GM12874 (cell line): ENCODE measurements around the gene HS1BP3.

ENCODE experiments used
- TF ChIP-seq, protein P1 (sequence below): IDR thresholded peaks from 2 replicates; pipeline ENCODE4 v1.5.1; 2011; ENCODE audit warnings: low read depth, mild to moderate bottlenecking, control low read depth, low read length, moderate library complexity; ENCODE audit not compliant: insufficient read depth

Gene HS1BP3

DNA sequence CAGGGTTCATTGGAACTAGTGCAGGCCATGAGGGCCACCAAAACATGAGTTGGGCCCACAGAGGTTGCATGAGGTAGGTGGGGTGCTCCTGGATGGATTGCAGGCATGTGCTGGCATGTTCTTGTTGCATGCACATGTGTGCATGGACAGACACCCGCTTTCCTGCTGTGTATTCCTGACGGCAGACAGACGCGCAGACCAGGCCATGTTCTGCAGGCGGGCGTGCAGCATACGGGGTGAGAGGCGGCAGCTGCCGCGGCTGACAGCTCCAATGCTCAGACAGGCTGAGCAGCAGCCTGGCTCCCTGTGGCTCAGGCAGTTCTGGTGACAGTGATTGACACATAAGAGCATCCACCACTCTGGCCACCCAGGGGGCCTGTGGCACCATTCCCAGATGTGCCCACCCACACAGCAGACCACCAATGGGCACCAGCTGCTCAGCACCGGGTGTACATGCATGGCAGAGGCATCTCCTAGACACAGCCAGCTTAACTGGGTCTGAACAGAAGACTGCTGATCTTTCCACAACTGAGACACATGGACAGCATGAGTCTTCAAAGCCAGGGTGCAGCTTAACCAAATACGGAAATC, 21.2 kb downstream of the HS1BP3 start:
- TF ChIP-seq, protein P1, sequence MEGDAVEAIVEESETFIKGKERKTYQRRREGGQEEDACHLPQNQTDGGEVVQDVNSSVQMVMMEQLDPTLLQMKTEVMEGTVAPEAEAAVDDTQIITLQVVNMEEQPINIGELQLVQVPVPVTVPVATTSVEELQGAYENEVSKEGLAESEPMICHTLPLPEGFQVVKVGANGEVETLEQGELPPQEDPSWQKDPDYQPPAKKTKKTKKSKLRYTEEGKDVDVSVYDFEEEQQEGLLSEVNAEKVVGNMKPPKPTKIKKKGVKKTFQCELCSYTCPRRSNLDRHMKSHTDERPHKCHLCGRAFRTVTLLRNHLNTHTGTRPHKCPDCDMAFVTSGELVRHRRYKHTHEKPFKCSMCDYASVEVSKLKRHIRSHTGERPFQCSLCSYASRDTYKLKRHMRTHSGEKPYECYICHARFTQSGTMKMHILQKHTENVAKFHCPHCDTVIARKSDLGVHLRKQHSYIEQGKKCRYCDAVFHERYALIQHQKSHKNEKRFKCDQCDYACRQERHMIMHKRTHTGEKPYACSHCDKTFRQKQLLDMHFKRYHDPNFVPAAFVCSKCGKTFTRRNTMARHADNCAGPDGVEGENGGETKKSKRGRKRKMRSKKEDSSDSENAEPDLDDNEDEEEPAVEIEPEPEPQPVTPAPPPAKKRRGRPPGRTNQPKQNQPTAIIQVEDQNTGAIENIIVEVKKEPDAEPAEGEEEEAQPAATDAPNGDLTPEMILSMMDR: no peak

DNA sequence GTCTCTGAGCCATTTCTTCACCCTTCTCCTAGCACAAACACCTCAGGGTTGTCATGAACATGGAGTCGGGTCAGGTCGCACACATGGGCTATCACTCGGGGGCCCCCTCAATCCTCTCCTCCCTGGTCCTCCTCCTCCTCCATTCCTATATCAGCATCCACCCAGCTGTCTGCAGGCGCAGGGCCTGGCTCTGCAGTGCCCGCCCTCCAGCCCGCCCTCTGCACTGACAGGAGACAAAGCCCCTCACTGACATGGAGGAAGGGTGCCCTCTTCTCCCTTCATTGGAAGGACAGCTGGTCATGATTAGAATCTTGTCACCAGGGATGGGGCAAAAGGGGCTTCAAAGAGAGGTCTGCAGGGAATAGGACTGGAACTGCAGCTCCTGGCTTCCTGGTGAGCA, 21.7 kb downstream of the HS1BP3 start:
- TF ChIP-seq, protein P1: no peak

DNA sequence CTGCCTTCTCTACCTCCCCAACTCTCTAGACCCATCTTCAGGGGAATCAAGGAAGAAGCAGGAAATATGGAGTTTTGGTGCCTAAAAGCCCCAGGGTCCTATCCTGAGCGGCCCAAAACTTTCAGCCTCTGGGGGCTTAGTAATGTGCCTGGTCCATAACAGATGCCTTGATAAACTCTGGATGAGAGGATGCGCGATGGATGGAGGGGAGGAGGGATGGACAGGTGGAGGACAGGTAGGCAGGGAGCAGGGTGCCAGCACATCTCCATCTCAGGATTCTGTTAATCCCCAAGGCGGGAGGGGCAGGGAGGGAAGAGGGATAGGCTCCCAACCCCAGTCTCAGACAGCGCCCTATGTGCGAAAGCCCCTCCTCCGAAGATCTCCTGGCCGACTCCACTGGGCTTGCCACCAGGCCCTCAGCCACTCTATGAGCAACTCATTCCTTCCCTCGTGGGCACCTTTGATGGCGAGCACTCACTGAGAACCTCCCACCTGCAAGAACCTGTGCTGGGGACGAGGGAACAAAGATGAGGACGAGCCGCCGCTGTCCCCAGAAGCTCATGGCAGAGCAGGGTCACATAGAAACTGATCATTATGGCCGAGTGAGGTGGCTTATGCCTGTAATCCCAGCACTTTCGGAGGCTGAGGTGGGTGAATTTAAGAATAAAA, 23.1 kb downstream of the HS1BP3 start:
- TF ChIP-seq, protein P1: no peak

DNA sequence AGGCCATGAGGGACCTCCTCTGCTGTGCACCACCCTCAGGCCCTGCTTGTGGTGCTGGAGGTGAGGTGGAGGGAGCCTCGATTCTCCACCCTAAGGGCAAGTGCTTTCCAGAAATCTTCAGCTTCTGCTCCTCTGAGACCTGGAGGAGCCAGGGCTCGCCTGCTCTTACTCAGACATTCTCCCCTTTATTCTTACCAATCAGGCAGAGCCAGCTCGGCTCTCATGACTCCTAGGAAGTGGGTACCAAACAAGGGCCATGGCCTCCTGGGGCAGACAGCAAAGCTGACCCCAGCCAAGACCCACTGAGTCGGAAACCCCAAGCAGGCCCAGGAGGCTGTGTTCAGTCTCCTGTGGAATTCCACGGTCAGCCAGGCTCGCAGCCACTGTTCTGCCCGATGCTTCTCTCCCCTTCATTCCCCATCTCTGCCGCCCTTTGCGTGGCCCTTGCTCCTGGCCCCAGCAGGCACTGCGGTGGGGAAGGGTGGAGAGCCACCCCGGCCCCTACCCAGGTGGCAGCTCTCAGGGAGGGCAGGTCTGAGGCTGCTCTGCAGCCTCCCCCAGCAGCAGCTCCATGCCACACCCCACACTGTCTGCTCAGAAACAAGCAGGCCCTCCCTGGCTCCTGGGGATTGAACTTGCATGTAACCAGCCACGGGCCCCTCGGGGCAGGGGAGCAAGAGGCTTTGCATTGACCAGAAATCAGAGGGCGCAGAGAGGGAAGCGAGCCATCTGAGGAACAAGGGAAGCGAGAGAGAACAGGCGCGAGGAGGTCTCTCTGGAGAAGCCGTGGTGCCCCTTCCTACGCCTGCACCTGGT, 24.0 kb downstream of the HS1BP3 start:
- TF ChIP-seq, protein P1: no peak

DNA sequence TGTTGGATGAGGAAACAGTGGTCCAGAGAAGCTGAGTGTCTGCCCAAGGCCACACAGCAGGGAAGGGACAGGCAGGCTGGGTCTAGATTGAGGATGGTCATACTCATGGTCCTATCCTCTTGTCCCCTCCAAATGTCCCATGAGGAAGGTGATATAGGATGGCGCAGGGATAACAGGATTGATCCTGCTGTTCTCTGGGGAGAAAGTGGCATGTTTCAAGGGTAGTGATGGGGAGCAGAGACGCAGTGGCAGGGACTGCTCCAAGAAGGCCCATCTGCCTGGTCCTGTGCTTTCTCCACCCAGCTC, 24.6 kb downstream of the HS1BP3 start:
- TF ChIP-seq, protein P1: no peak

DNA sequence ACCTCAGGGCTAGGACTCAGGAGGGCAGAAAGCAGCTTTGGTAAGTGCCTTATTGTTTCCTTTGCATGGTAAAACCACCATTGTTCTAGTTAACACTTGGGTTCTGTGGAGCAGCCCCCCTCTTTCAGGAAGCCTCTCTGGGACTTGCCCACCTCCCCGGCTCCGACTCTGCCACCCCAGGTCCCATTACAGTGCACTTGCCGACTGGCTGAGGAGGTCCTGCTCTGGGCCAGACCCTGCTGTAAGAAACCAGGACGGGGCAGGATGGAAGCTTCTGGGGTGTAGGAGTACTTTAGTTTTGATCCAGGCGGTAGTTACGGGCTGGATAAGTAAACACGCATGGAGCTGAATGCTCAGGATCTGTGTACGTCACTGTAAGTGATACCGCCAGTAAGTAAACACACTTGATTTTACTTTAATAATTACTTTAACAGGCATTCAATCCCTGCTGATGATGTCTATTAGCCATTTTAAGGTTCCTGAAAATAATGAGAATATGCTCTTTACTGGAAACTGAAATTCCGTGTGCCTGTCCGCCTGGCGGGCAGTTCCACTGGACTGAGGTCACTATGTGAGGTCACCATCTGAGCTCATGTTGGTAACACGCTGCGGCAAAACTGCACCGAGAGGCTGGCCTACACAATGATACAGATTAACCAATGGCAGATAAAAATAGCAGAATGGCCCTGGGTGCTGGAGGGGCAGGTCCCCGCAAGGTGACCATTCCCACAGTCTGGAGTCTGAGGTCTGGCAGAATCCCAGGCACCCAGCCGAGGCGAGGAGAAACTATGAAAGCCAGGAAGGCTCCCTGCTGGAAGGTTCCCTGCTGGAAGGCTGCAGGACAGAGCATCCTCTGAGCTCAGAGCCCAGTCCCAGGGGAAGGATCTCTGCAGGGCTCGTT, 25.2 kb downstream of the HS1BP3 start:
- TF ChIP-seq, protein P1: no peak

DNA sequence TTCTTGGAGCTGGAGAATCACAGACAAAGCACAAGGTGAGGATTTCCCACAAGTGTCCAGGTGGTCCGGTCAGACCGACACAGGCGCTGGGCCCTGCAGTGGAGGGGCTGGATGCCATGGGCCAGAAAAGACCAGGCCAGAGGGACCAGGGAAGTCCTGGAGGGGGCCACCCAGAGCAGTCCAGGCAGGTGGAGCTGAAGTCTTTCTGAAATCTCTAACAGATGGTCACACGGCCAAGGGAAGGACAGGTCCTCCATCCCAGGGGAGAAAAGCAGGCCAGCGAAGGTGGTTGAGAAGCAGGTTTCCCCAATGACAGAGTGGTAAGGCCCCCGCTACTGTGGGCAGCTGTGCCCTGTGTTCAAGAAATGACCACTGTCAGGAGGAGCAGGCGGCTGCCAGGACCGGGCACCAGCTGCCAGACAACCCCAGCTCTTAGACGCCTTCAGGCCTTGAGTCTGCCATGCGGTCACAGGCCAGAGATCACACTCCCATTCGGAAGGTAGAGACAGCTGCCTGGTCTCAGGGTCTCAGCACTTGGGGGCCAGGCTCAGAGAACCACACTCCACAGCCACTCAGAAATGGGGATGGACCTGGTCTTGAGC, 25.9 kb downstream of the HS1BP3 start:
- TF ChIP-seq, protein P1: no peak
